IPS-18c (cell line): Measurements from ENCODE around the gene SCG5.

Experiments used
- H3K4me3 ChIP-seq: 2 replicates; pipeline ENCODE4 v1.7.0; 2013; ENCODE audit warnings: low read depth, mild to moderate bottlenecking, low read length, moderate library complexity; ENCODE audit not compliant: insufficient read depth
- H3K9me3 ChIP-seq: one replicate; pipeline ENCODE4 v1.6.1; 2013; ENCODE audit warnings: mild to moderate bottlenecking, low read length, moderate library complexity; ENCODE audit not compliant: control insufficient read depth, insufficient read depth

SCG5 gene

DNA sequence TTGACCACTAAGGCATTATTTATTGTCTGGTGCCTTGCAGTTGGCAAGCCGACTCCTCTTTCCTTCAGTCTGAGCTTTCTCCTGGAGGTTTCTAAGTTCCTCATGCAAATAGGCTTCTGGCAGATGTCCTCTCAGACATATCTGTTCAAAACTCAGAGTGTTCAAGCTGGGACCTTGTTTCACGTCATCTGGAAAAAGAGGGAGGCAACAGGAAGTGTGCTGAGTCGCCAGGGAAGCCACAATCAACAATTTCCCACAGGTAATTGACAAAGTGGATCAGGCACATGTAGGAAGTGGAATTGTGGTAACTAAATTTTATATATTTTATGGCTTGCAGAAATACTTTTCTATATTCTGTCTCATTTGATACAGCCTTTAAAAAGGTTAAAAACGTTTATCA, 14.6 kb downstream of the SCG5 start:
- Histone ChIP-seq H3K9me3 (no peaks in the 10 kb centered on the region), H3K4me3 (no peak overlapping the region)

DNA sequence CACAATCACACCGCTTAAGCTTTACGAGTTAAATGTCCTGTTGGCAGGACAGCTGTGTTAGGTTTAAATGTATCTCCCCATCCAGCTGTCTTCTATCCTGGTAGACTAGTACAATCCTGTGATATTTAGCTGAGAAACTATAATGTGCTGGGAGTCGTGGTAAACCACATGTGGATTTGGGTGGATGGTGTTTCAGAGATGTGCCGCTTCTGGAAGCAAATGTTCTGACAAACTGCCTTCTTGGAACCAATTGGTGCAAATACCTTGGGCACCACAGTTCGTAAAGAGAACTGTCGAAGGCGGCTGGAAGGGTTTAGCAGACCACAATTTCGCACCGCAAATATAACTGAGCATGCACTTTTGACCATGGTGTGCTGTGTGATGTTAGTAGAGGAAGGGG, 15.0 kb downstream of the SCG5 start:
- no peak overlapping the region for H3K4me3 ChIP-seq
- no peaks in the 10 kb centered on the region for H3K9me3 ChIP-seq

DNA sequence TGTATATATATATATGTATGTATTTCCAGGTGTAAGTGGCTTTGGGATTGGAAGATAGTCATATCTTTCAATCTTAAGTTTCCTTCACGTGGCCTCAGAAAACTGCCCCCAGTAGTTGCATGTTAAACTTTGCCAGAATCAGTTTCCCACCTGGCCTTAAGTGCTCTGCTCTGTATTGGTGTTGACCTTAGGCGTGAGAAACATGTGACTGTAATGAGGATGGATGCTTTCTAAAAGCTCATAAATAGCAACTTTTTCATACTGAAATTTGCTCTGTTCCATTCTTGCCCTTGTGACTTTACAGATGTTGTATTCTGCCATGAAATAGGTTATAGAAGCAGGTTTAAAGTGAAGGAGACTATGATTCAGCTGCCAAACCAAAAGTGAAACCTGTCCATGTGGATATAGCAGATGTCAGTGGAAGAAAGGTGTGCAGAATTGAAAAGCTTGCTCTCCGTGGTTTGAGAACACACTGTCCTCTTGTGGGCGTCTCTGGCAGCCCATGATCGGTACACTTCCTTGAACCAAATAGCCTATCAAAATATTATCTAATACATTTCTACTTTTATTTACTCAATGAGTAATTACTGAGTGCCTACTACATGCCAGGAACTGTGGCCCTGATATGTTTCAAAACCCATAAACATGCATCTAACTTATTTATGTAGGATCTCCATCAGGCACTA, 15.8 kb downstream of the SCG5 start:
- Histone ChIP-seq H3K4me3 (no peak overlapping the region), H3K9me3 (no peaks in the 10 kb centered on the region)

DNA sequence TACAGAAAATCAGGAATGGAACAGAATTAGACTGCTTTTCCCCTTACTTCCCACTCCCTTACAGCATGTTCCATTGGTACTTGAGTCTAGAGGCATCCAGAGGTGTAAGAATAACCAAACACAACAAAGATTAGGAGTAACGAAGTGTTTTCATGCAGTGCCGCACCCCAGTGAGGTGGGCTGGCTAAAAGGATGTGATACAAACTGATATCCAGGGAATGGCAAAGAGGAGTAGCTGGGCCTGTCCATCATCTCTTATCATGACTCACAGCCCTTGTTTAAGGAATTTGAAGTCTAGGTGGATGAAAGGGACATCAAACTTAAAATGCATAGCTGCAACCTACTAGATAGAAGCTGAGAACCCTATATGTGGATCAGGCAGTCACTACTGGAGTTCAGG, 16.4 kb downstream of the SCG5 start:
- Histone ChIP-seq H3K4me3 (no peak overlapping the region), H3K9me3 (no peaks in the 10 kb centered on the region)

DNA sequence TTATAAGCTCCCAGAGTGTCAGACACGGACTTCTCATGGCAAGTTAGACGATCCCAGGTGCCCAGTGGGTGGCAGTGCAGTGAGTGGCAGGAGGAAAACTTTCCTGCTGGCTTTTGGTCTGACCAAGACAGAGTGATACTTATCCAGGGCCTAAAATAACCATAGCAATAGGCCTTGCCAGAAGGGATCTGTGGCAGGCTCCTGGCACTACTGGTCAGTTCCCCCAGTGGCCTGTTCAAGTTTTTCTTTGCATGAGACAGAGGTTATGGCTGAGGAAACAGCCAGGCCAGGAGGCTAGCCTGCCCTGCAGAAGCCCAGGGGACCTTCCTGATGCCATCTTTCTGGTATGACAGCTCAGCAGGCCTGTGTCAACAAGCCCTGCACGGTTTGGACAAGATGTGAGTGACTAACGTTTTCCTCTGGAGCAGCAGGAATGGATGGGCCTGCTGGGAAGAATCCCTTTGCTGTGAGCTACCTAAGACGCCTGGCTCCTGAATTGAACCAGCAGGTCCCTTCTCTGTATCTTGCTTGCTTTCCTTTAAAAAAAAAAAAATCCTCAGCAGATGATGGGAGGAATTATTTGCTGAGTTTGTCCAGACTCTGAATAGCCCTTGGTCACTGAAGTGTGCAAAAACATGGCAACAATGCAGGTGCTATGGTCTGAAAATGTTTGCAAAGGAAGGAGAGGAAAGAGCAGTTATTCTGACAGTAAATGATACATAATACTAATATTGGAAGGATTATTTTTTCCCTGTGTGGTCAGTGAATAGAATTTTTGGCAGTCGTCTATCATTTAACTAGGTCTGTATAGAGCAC, 18.0 kb downstream of the SCG5 start:
- H3K4me3 ChIP-seq: no peak overlapping the region

DNA sequence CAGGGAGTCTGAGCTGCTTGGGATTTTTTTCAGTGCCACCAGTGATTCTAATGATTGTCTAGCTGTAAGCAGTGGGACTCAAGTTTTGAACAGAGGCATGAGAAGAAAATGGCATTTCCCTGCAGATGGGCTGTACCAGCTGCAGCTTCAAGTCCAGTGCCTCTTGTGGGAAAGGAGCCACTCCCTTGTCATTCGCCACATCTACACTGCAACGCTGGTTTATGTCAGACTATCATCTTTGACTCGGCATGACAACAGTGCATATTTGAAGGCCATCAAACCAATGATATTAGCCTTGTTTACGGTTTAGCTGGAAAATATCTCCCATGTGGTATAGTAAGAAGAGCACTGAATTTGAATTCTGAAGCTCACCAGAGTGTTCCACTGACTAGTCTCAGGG, 22.2 kb downstream of the SCG5 start:
- H3K9me3 ChIP-seq: no peaks in the 10 kb centered on the region
- H3K4me3 ChIP-seq: no peak overlapping the region; the same call in 1 of the 2 replicates

More for the DNA sequence above, 18.0 kb downstream of the SCG5 start:
- no peaks in the 10 kb centered on the region for H3K9me3 ChIP-seq

DNA sequence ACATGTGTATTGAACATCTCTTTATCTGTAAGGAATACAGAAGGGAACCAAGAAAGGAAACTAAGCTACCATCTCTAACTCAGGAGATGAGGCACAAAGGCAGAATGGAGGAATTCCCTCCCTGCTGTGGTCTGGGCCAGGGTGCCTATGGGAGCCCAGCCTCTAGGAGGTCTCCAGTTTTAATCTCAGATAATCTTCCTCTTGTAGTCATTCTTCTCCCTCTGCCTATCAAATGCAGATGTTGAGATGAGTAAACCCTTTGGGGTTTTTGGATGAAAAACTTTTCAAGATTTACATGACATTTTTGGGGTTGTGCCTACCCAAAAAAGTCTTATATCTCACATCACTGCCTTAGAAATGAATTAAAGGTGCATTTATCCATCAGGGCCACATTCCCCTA, 23.3 kb downstream of the SCG5 start:
- Histone ChIP-seq H3K4me3 (no peak overlapping the region), H3K9me3 (no peaks in the 10 kb centered on the region)

DNA sequence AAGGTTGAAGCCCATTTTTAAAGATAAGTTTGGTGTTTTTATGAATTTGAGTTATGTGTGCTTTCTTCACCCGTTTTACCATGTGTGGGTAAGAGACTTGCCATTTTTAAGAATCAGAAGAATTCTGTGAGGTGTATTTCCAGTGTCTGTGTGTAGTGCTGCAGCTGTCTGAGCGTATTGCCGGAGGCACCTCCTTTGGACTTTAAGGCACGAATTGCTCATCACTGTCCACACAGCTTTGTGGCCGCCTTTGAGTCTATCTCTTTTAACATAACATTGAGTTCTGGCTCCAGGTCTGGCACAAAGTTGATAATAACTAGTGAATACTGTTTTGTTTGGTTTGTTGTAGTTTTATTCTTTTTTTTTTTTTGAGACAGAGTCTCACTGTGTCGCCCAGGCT, 25.8 kb downstream of the SCG5 start:
- H3K9me3 ChIP-seq: no peaks in the 10 kb centered on the region

DNA sequence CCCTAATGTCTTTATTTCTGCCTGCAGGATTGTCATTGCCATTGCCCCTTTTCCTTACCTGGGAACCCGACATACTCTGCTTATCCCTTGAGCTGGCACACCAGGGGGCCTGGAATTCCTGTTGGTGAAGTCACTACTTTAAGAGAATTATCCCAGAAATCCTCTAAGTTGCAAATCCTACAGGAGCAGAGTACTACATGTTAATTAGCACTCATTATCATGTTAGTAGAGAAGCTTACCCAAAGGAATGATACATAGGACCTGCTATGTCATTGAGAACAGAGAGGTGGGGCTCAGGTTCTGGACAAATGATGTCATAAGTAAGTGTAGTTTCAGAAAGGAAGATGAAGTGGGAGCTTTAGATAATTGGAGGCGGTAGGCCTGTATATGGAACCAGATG, 27.4 kb downstream of the SCG5 start:
- H3K9me3 ChIP-seq: no peaks in the 10 kb centered on the region
- H3K4me3 ChIP-seq: no peak overlapping the region

More for the DNA sequence above, 25.8 kb downstream of the SCG5 start:
- no peak overlapping the region for H3K4me3 ChIP-seq

DNA sequence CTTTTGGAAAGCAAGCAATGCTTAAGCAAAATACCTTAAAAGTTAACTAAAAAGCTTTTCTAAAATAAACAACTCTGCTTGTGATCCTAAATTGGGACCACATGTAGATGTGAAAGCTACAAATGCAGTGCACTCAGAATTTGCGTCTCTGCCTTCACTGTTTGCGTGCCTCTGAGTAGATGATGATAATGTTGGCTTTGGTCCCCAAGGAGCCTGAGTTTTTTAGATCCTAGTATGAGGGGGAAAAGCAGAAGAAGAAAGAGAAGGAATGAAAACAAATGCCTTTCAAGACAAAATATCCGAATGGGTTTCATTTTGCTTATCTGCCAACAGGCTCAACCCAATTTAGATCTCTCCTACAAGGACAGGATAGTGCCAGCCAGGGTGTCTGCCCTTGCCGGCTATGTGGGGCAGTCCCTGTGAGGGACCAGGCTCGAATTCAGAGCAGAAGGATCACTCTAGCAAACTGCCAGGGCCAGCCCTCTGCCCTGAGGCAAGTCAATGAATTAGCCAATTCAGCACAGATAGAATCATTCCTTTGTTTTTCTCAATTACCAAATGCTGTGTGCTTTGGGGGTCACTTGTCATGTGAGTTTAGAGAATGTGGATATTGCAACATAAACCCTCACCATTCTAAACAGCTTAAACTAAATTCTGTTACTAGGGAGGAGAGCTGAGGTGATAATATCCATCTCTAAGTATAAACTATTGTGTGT, 28.5 kb downstream of the SCG5 start:
- Histone ChIP-seq H3K9me3 (no peaks in the 10 kb centered on the region), H3K4me3 (no peak overlapping the region)

DNA sequence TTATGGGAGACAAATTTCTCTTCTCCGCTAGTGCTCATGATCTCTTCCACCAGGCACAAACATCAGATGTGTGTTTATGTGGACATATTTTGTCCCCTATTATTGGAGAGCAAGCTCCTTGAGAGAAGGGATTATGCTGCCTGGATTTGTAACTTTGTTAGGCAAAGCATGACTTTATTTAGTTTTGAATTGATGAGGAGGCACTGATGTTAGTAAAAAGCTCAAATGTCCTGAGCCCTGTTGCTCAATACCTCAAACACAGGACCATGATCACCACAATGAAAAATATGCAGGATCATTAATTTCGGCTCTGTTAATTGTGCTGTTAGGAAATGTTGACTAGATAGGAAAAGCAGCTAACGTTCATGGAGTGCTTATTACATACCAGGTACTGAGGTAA, 29.1 kb downstream of the SCG5 start:
- Histone ChIP-seq H3K9me3 (no peaks in the 10 kb centered on the region), H3K4me3 (no peak overlapping the region)

DNA sequence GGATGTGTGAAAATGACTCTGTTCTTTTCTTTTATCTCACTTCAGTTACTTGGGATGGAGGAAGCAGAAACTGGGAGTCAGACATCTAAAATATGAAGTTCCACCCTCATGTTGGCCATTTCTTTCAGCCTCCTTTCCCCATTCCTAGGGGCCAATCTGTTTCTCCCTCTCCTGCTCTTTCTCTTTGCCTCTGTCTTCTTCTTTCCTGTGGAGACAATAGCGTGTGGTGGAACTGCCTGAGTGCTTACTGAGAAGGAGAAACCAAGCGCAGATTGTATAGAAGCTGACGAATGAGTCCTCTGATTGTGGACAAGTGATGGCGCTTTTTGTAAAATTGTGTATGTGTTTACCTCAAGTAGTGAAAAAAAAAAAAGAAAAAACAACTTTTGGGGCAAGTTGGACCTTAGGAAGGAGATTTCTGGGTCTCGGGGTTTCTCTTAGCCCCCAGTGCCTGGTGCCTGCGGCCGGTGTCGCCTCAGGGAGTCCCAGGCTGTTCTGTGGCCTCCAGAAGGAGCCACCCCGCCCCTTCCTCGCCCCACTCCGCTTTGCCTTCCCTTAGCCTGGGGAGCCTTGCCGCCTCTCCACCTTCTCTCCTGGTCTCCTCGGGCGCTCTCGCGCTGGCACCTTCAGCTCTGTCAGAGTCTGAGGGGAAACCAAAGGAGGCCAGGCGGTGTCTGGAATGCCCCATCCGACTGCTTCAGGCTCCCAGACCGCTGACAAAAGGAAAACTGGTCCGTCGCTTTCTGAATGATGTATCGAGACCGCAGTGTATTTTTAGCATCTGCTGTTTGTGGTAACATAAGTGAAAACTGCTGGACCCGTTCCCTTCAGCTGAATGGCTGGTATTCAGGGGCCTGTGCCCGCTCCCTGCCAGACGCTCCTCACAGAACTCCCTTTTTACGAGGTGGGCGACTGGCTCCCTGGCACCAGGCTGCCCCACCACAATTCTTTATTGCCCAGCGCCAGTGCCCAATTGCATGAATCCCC, 30.1 kb downstream of the SCG5 start:
- Histone ChIP-seq H3K9me3 (no peaks in the 10 kb centered on the region), H3K4me3 (no peak overlapping the region; the same call in 1 of the 2 replicates)

DNA sequence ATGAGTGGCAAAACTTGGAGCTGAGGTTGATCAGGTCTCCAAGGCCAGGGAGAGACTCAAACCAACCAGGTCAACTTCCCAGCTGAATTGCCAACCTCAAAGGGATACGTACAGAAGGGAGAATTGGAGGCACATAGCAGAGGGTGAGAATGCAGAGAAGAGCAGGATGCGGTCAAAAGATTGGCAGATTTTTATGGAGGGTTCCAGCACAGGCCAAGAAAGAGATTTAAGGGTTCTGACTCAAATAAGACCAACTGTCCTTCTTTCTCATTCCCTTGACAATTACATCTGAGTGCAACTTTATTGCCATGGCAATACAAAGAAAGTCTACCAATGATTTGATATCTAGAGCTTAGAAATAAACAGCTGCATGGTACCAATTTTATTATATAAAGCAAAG, 33.2 kb downstream of the SCG5 start:
- Histone ChIP-seq H3K4me3 (no peak overlapping the region), H3K9me3 (no peaks in the 10 kb centered on the region)

DNA sequence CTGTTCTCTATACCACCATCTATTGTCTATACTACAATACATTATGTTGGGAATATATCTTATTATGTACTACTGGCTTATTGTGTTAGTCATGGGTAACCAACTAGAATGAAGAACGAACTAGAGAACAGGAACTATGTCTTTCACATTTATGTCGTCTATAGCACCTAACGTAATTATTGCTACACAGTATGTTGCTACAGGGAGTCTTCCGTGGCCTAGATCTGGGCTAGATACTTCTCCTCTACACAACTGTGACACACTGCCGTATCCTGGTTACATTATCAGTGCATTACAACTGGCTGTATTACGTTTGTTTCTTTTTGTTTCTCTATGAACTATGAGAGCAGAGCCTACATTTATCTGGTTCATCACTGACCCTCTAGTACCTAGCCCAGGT, 34.0 kb downstream of the SCG5 start:
- Histone ChIP-seq H3K4me3 (no peak overlapping the region), H3K9me3 (no peaks in the 10 kb centered on the region)

DNA sequence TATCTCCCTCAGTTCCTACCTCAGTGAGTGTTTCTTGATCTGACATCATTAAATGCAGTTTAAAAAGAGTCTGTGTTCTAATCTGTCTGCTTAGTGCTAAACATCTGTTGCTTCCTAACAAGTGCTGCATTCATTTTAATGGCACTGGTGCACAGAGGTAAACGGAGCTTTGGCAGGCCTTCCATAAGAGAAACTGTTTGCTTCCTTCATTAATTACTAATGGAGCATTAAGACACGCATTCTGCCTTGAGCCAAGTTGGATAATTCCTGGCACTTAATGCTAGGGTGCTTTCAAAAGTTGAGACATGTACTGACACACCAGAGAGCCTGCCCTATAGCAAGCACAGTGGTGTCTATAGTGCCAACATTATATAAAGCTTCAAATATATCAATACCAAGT, 34.7 kb downstream of the SCG5 start:
- Histone ChIP-seq H3K4me3 (no peak overlapping the region), H3K9me3 (no peaks in the 10 kb centered on the region)

DNA sequence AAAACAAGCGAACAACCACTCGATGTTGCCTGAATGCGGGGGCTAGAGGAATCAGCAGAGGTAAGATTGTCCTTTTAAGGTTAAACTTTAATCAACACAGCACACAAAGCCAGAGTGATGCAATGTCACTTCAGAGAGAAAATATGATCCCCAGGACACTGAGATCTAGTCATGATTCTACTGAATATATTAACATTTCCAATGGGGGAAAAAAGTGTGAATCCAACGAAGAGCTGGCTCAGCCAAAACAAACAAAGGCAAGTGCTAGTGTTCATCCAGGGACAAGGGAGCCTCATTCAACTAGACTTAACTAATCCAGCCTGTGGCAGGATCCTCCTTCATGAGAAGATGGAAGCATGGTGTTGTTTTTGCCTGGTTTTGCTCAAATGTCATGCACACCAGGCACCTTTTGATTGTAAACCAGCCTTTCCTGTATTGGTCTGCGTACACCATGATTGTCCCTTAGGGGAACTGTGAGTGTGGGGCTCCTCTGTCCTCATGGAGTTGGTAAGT, 35.8 kb downstream of the SCG5 start:
- no peaks in the 10 kb centered on the region for H3K9me3 ChIP-seq
- H3K4me3 ChIP-seq: no peak overlapping the region

DNA sequence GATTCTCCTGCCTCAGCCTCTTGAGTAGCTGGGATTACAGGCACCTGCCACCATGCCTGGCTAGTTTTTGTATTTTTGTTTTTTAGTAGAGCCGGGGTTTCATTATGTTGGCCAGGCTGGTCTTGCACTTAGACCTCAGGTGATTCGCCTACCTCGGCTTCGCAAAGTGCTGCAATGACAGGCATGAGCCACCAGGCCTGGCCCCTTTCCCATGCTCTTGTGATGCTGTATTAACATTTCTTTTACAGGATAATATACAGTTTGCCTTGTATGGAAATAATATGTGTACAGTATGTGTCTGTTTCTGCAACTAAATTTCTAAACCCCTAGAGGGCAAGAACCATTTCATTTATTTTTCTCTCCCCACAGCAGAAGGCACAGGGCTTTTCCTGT, 37.8 kb downstream of the SCG5 start:
- Histone ChIP-seq H3K4me3 (no peak overlapping the region), H3K9me3 (no peaks in the 10 kb centered on the region)
